ENCODE results near the gene TGIF2LX.
"Not testable (repeated sequence)": the region's sequence is repeated elsewhere in the genome, so short reads cannot be mapped to it uniquely, and the experiment has no call there.

TGIF2LX gene

GRCh38 chrX:89921665-89922064 lies at the start of gene TGIF2LX:
Gene TGIF2LX (plus strand): TSS chrX:89921908. CDS start chrX:89922086, 178 bp downstream.
- DNase-seq: not testable (repeated sequence)

GRCh38 chrX:89922338-89922934 lies 728 bp downstream of the TGIF2LX start:
- DNase-seq: not testable (repeated sequence)

DNA sequence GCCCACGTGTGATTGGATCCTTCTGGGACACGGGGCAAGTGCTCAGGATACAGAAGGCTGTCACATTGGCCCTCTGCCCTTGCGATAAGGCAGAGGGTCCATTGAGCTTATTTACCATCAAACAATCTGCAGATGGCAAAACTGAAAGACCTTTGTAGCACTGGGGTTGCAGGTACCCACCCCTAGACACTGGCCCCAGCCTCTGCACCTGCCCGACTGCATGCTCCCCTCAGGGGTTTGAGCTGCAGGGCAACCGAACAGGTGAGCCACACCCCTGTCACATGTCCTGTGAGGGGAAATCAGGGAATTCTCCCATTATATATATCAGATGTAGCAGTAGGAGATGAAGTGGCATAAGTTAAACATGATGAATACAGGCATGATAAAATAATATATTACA lies 21.4 kb downstream of the TGIF2LX start:
- DNase-seq: not testable (repeated sequence)

DNA sequence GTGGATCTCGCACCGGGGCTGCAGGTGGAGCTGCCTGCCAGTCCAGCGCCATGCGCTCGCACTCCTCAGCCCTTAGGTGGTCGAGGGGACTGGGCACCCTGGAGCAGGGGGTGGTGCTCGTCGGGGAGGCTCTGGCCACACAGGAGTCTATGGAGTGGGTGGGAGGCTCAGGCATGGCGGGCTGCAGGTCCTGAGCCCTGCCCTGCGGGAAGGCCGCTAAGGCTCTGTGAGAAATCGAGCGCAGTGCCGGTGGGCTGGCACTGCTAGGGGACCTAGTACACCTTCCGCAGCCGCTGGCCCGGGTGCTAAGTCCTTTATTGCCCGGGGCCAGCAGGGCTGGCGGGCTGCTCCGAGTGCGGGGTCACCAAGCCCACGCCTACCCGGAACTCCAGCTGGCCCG lies 43.9 kb downstream of the TGIF2LX start:
- DNase-seq: not testable (repeated sequence)
